OCI-LY1 (cell line): ENCODE measurements around the gene RAET1L.
"Not testable (repeated sequence)": the region's sequence is repeated elsewhere in the genome, so short reads cannot be mapped to it uniquely, and the experiment has no call there.

Experiments used
- EZH2 ChIP-seq: fragments of 200-600 bp; sonication (generic), shearing (Covaris generic); IDR thresholded peaks from 2 replicates; pipeline ENCODE4 v1.8.0; 2017; ENCODE audit warnings: borderline replicate concordance, mixed run types, mild to moderate bottlenecking, antibody characterized with exemption, low read length, moderate library complexity, mixed read lengths
- TF ChIP-seq, protein P1 (sequence below): fragments of 200-600 bp; sonication (generic), shearing (Covaris generic); IDR thresholded peaks from 2 replicates; pipeline ENCODE4 v1.5.1; 2017; ENCODE audit warnings: mild to moderate bottlenecking, antibody characterized with exemption, low read length, moderate library complexity, mixed read lengths

DNA sequence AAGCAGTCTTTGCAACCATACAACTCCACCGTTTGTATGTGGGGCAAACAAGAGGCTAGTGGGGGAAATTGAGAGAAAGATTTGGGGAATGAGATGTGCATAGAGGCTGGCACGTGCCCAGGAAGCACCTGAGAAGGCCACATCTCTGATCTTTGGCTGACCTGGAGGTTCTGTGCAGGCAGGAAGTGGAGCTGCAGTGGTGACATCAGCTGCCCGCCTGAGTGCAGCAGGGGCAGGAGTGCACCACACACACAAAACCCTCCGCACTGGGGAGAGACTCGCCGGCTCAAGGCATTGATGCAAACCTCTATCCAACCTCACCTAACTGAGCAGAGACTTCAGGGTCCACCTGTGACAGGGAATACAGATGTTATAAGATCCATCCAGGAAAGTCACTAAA lies 50.9 kb downstream of the RAET1L start:
- TF ChIP-seq, protein P1, sequence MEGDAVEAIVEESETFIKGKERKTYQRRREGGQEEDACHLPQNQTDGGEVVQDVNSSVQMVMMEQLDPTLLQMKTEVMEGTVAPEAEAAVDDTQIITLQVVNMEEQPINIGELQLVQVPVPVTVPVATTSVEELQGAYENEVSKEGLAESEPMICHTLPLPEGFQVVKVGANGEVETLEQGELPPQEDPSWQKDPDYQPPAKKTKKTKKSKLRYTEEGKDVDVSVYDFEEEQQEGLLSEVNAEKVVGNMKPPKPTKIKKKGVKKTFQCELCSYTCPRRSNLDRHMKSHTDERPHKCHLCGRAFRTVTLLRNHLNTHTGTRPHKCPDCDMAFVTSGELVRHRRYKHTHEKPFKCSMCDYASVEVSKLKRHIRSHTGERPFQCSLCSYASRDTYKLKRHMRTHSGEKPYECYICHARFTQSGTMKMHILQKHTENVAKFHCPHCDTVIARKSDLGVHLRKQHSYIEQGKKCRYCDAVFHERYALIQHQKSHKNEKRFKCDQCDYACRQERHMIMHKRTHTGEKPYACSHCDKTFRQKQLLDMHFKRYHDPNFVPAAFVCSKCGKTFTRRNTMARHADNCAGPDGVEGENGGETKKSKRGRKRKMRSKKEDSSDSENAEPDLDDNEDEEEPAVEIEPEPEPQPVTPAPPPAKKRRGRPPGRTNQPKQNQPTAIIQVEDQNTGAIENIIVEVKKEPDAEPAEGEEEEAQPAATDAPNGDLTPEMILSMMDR: not testable (repeated sequence)
- not testable (repeated sequence) for TF ChIP-seq EZH2
